GM18511 (cell line): ENCODE measurements around the gene ALS2.
"Not testable (repeated sequence)": the region's sequence is repeated elsewhere in the genome, so short reads cannot be mapped to it uniquely, and the experiment has no call there.

Source experiments
- ATAC-seq: cut with Tn5 transposase; IDR thresholded peaks from one replicate; pipeline ENCODE4 v1.9.1; 2021; ENCODE audit warnings: mild to moderate bottlenecking, moderate library complexity; ENCODE audit not compliant: unreplicated experiment

The ALS2 gene

GRCh38 chr2:201680743-201681142 lies 100.0 kb downstream of the ALS2 start:
- ATAC-seq: no peak

GRCh38 chr2:201678401-201678800 lies 102.3 kb downstream of the ALS2 start:
- no peak for ATAC-seq

GRCh38 chr2:201675454-201675853 lies 105.3 kb downstream of the ALS2 start:
- no peak for ATAC-seq

- ATAC-seq: no peak
These were observed 105.9 kb downstream of the ALS2 start for GRCh38 chr2:201674794-201675193.

- ATAC-seq: no peak
These were observed 106.4 kb downstream of the ALS2 start for GRCh38 chr2:201674298-201674697.

GRCh38 chr2:201673546-201673945 lies 107.2 kb downstream of the ALS2 start:
- no peak for ATAC-seq

GRCh38 chr2:201671205-201671604 lies 109.5 kb downstream of the ALS2 start:
- not testable (repeated sequence) for ATAC-seq

GRCh38 chr2:201669865-201670264 lies 110.9 kb downstream of the ALS2 start:
- no peak for ATAC-seq

- ATAC-seq: no peak
These were observed 112.3 kb downstream of the ALS2 start for GRCh38 chr2:201668402-201668910.

GRCh38 chr2:201664334-201664733 lies 116.4 kb downstream of the ALS2 start:
- ATAC-seq: no peak

- no peak for ATAC-seq
These were observed 119.4 kb downstream of the ALS2 start for GRCh38 chr2:201661366-201661765.

GRCh38 chr2:201660293-201660895 lies 120.3 kb downstream of the ALS2 start:
- no peak for ATAC-seq

GRCh38 chr2:201656740-201657139 lies 124.0 kb downstream of the ALS2 start:
- ATAC-seq: no peak

- no peak for ATAC-seq
These were observed 124.6 kb downstream of the ALS2 start for GRCh38 chr2:201656102-201656501.

GRCh38 chr2:201654616-201655384 lies 125.9 kb downstream of the ALS2 start:
- ATAC-seq: no peak

GRCh38 chr2:201653221-201653620 lies 127.5 kb downstream of the ALS2 start:
- no peak for ATAC-seq
